Activated CD8-positive, alpha-beta memory T cell treated with anti-CD3 and anti-CD28 coated beads for 4 hours (primary cell): ENCODE data around the gene TCEAL4.

ENCODE experiments used
- DNase-seq, 2 donors: peaks; one replicate each; pipeline ENCODE4 v3.0.0-alpha.2; 2020; ENCODE audit warnings: low read depth in 2 of 2

The TCEAL4 gene

DNA sequence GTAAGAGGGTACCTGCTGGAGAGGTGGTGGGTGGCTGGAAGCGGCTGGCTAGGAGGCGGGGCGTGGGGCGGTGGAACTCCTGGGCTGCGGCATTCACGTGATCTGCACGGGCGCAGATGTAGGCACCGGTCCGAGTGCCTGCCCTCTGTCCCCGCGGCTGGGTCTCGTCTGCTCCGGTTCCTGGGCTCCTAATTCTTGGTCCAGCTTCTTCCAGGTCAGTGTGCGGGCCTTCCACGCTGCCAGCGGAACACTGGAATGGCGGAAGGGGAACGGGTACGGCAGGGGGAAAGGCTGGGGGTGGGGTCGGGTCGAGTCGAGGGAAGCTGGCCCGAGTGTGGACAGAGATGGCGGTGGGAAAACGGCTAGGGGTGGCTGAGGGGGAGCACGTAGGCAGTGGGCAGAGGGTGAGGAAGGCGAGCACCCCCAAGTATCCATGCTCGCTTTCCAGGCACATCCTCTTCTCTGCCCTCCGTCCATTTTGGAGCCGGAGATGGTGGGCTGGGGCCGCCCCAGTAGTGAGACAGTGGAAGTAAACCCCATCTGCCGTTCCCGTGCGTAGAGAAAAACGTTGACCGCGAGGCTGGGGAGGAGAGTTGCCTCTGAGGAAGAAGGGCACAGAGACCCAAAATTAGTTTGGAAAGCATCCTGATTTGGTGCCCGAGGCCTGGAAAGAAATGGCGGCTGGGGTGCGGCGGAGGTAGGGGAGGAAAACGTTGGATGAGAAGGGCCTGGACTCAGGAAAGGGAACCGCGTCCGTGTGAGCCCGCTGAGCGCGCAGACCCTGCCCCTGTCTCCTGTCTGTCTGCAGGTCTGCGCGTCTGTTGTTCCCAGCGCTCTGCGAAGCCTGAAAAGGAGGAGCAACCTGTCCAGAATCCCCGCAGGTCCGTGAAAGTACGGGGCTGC, at the start of gene TCEAL4:
Gene TCEAL4 (plus strand): TSS at position 105 of the 903 bp plus-strand sequence. CDS start 1,161 bp downstream, outside the sequence.
- no peak for DNase-seq

DNA sequence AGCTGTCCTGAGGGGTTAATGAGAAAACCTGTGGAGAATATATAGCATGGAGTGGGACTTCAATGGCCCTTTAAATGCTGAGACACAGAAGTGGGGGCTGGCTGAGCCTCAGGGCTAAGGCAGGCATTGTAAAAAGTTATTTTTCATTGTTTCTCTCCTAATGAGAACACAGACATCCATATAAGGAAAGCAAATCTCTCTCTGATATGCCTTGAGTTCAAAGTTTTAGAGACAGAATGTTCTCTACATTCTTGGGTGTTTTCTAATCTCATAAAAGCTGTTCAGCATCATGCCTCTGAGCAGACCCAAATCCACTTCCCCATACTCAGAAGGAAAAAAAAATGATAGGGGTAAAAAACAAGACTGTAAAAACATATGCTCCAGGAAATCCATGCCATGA, 49.2 kb upstream of the TCEAL4 start:
- no peak for DNase-seq

DNA sequence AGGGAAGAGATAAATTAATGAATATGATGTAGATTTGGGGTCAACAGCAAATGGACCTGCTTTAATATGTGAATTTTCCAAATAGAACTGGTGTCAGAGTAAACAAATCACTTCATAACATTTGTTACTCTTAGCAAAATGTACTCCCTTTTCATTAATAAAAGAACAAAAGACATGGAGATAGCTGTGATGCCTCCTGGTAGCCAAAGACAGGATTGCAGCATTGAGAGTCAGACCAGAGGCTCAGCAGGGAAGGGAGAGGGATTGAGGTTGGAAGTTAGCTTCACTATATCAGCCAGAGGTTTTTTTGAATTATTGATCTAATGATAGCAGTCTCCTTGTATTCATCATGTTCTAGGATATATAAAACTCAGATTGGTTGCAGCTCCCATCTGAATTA, 48.6 kb upstream of the TCEAL4 start:
- DNase-seq: no peak

DNA sequence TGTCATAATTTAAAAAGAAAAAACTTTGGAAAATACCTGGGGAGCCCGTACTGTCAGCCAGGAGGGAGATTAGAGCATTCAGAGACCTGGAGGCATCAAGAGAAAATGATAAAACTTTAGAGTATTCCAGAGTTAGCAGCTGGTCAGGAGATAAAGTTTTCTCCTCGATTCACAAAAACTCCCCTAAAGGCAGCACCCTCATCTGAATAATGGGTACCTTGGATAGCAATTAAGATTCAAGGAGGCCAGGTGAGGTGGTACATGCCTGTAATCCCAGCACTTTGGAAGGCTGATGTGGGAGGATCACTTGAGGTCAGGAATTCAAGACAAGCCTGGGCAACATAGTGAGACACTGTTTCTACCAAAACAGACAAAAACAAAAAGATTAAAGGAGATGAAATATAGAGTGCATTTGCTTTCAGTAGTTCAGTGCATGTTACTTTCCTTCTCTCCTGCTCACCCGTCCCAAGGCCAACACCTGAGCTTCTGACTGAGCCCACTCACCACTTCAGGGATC, 47.4 kb upstream of the TCEAL4 start:
- no peak for DNase-seq

DNA sequence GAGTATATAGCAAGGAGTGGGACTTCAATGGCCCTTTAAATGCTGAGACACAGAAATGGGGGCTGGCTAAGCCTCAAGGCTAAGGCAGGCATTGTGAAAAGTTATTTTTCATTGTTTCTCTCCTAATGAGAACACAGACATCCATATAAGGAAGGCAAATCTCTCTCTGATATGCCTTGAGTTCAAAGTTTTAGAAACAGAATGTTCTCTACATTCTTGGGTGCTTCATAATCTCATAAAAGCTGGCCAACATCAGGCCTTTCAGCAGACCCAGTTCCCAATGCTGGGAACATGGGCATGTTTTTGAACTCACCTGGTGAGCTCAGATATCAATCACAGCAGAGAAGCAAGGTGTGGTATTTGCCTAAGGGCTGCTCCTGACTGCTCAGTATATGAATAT, 46.6 kb upstream of the TCEAL4 start:
- DNase-seq: no peak

DNA sequence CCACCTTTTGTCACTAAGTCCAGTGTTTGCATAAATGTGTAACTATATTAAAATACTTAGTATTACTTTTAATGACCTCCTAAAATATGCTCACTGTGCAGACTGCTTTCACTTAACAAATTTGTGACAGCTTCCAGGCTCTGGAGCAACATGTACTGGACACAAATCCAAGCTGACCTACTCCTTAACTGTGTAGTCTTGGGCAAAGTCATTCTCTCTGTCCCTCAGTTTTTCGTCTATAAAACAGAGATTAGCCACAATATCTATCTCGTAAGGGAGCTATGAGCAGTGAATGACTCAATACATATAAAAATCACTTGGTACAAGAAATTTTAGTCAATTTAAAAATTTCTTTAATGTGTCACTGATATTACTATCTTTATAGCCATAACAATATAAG, 45.6 kb upstream of the TCEAL4 start:
- no peak for DNase-seq

DNA sequence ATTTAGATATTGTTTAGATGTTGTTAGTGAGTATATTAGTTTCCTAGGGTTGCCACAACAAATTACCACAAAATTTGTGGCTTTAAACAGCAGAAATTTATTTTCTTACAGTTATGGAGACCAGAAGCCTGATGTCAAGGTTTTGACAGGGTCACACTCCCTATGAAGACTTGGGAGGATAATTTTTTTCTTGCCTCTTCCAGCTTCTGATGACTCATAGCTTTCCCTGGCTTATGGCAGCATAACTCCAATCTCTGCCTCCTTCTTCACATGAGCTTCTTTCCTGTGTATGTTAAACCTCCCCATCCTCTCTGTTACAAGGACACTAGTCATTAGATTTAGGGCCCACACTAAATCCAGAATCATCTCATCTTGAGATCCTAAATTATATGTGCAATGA, 45.2 kb upstream of the TCEAL4 start:
- DNase-seq: no peak

DNA sequence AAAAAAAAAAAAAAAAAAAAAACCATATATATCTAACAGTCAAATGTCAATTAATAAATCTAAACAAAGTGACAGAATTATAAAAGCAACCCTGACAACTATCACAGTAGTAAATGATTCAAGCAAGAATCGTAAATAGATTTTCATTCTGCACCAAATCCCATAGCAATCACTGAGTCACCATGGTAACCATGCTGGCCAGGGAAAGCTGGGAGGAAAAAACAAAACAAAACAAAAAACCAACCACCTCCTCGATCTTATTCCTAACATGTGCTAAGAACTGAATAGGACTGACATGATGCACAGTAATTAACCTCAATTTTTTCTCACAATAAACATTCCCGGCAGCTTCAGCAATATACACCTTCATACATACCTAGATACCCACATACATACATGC, 35.4 kb upstream of the TCEAL4 start:
- DNase-seq: no peak

DNA sequence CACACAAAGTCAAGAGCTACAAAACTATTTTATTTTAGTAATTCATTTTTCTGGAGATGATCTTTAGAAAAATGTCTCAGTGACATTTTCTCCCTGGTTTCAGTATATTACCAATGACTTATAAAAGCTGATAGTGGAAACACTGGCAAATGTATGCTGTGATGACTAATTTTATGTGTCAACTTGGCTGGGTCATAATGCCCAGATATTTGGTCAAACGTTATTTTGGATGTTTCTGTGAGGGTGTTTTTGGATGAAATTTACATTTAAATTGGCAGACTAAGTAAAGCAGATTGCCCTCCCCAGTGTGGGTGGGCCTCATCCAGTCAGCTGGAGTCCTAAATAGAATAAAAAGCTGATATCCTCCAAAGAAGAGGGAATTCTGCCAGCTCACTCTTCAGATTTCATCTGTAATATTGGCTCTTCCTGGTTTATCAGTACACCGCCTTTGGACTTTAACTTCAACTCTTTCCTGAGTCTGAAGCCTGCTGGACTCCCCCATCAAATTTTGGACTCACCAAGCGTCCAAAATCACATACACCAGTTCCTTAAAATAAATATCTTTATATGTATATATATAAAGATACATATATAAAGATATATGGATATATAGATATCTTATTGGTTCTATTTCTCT, 34.8 kb upstream of the TCEAL4 start:
- DNase-seq: no peak

DNA sequence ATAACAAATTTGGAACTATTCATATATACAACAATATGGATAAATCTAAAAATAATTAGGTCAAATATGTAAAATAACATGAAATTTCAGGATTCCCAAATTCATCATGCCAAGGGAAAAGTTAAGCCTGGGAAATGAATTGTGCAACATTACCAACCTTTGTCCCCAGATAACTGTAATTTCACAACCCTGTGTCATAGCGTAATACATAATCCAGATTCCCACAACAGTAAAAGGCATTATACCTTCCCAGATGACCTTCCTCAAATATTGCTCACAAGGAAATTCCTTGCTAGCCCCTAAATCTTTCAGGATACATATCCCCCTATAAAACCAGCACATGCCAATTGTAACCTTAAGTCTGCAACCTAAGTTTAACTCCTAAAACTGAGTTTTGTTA, 33.1 kb upstream of the TCEAL4 start:
- no peak for DNase-seq

DNA sequence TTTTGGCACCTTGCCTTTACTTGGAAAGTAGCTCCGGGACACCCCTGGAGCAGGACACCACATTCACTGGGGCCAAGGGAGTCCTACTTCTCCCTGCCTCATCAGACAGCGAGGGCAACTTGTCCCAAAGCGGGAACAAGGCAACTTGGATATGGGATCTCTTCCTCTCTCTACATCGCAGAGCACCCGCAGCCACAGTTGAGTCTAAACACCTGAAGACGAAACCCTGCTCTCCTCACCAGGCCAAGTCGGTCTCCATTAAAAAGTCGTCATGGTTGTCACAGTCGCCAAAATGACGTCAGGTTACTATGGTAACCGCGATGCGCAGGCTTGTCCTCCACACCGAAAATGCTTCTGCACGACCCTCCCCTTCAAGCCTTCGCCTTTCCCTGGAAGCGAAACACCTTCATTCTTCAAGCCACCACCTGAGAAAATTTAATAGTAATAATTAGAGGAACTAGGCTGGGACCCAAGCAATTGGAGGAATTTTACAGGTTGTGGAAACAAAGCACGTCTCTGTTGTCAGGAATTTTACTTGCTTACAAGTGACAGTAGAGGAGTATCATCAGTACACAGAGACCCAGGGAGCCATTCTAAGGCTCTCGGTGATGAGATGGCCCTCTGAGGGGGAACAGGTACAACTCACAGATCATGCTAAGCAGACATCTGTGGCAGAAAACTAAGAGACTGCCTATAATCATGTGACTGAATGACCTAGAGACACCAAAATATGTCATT, 30.5 kb upstream of the TCEAL4 start:
- peak in 1 of 2 donors; percentile 9 for DNase-seq

DNA sequence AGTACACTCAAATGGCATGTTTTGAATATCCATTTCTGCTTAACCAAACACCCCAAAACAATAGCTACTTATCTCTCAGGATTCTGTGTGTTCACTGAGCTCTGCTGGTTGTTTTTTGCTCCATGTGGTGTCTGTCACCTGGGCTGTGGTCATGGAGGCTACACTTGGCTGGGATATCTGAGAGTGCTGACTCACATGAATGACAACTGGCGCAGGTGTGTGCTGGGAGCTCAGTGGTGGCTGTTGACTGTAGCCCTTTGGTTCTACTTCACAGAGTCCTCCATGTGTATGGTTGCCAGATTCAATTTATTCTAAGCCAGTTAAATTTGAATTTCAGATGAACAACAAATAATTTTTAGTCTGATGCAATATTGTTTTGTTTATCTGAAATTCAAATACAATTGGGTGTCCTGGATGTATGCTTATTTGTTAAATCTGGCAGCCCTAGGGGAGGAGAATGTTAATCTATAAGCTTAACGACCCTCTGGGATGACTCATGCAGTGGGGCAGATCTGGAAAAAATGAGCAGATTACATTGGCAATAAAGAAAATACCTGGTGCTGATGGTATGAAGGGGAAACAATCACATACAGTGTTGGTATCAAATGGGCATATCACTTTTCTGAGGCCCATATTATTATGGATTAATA, 28.2 kb upstream of the TCEAL4 start:
- no peak for DNase-seq

DNA sequence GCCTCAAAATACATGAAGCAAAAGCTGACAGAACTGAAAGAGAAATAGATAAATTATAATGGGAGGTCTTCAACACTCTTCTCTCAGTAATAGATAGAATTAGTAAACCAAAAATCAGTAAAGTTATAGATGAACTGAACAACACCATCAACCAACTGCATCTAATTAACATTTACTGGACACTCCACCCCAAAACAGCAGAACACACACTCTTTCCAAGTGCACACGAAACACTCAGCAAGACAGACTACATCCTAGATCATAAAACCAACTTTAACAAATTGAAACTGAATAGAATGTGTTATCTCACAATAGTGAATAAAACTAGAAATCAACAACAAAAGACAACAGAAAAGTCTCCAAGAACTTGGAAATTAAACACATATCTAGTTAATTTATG, 25.1 kb upstream of the TCEAL4 start:
- no peak for DNase-seq

DNA sequence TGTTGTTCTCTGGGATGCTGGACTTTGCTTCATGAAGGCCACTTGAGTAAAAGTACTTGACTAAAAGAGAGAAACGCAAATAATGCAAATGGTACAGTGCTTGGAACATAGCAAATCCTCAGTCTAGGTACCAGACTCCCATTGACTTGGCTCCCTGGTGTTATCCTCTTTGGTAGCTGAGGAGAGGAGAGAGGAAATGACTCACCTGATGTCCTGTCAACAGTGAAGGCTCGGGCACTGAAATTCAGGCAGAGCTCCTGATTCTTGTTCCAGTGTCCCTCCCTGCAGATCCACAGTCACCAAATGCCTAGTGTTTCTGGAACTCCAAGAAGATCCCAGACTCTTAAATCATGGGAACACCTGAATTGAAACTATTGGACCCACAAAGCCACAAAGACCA, 22.5 kb upstream of the TCEAL4 start:
- DNase-seq: no peak

DNA sequence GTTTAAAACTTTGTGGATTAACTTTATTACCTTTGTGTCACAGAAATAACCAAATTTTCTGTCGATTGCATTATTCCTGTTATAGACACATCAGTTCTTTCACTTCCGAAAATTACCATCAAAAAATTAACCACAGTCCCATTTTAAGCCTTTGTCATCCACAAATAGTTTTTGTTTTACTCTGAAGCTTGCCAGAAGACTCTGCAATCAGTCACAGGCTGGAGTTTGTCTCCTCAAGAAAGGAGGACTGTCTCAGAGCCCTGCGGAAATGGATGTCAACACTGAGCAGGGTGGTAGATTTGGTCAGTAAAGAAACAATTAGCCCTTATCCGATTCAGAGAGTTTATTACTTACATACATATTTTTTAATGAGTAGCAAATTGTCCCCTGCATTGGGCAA, 20.1 kb upstream of the TCEAL4 start:
- no peak for DNase-seq

DNA sequence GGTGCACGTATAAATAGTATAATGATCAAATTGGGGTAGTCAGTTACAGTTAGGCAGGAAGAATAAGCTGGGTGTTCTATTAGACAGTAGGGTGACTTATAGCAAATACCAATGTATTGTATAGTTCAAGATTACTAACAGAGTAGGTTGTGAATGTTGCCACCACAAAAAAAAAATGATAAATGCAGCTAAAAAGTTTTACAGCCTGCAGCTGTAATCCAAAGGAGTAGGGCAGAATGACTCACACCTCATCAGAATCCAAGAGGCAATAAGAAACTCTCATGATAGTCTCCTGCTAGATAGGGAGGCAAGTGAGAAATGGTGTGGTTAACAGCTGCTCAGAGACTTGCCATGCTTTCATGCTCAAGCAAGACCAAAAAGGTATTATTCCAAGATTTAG, 19.6 kb upstream of the TCEAL4 start:
- DNase-seq: no peak

DNA sequence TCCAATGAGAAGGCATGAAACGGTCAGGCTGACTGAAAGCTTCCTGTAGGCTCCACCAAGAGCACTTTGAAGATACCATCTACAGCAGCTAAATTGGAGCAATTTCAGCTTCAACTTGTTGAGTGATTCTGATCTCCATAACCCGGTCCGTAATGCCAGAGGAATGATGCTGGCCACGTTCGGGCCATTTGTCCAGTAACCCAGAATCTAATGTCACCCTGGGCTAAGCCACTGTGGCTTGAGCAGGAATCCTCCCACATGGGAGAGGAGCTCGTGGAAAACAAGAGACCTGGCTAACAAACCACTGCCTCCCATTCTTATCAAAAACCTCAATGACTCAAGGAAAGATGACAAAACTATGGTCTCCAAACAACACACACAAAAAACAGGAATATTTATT, 14.2 kb upstream of the TCEAL4 start:
- DNase-seq: no peak

DNA sequence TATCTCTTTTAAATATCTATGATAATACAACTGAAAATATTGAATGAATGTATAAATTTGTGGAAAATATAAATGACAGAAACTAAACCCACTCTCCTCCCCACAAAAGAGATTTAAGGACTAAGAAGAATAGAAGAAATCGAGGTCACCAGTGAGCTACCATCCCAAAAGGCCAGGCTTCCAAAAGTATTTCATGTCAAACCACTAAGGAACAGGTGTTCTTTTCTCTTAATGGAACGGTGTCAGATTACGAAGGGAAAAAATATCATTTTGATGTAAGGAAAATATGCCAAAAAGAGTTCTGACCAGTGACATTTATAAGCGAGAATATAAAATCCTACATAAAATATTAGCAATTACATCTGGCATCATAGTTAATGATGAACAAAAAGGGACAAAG, 13.6 kb upstream of the TCEAL4 start:
- DNase-seq: no peak

DNA sequence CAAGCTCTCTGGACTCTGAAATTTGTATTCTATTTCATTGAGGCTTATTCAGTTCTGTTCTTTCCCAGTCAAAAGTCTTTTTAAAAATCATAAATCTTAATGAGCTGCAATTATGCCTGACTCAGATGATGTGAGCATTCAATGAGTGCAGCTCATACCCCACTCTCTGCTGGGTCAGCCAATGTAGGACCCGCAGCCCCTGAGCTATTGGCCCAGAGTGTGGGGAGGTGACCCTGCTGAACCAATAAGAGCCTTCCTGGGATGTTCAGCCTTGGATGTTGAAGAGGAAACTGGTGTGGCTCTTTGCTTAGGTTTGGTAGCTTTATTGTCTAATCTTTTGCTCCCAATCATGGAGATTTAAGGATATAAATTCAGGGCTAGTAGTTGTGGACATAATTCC, 12.1 kb upstream of the TCEAL4 start:
- DNase-seq: no peak

DNA sequence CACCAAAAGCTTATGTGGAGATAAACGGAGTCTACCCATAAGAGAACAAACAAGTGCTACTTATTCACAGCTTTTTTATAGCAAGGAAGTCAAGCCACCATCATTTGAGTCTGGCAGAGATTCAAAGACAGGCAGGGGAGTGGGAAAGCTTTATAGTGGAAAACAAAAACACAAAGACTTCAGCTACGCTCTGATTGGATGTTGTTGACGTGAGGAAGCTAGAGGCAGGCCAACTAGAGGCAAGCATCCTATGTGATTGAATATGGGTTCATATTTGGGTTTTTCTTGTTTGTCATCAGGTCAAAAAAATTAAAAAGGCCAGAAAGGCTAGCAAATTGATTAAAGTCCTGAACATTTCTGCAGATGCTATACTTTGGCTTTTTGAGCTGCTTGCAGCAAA, 719 bp upstream of the TCEAL4 start:
- DNase-seq: no peak

DNA sequence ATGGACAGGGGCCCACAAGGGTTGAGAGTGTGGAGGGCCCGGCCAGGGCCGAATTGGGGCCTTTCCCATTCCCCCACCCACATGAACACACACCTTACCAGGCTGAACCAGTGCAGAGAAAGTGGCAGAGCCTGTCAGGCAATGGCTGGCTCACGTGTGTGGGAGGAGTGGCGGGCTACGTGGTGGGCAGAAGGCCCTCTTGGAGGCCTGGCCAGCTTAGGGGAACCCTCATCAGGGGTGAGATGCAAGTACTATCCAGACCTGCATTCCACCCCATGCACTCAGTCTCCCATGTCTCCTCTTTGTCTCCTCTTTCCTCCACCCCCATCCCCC, 965 bp downstream of the TCEAL4 start:
- no peak for DNase-seq

DNA sequence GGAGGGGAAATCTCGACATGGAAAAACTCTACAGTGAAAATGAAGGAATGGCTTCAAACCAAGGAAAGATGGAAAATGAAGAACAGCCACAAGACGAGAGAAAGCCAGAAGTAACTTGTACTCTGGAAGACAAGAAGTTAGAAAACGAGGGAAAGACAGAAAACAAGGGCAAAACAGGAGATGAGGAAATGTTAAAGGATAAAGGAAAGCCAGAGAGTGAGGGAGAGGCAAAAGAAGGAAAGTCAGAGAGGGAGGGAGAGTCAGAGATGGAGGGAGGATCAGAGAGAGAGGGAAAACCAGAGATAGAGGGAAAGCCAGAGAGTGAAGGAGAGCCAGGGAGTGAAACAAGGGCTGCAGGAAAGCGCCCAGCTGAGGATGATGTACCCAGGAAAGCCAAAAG, 1.3 kb downstream of the TCEAL4 start:
- no peak for DNase-seq
